WTC11 (cell line): Measurements from ENCODE around the gene RPS18. TPM values are rescaled to one million over a fixed set of nuclear protein-coding genes. Genes with fewer than 3 reads are reported as not detected.

Experiments
- ATAC-seq: fragments of 200-7000 bp; cut with Tn5 transposase; 2 replicates; pipeline ENCODE4 v1.10.0; 2021; ENCODE audit warnings: mild to moderate bottlenecking, moderate library complexity
- CTCF ChIA-PET: fragments of 300-600 bp; sonication (Branson Sonifier 250); formaldehyde crosslinking; loops from one replicate; lab custom pipeline; 2021; ENCODE audit warnings: antibody characterized with exemption; lab: Charles Lee
- POLR2A ChIA-PET: fragments of 350-600 bp; sonication (Branson Sonifier 250); formaldehyde crosslinking; loops from one replicate; lab custom pipeline; 2021; ENCODE audit warnings: antibody characterized with exemption; lab: Charles Lee
- DNase-seq: peaks from one replicate; pipeline ENCODE4 v3.0.0; 2021; ENCODE audit warnings: low spot score
- H3K27ac Mint-ChIP-seq: 2 replicates; pipeline ENCODE4 v1.8.0; 2021; ENCODE audit warnings: mixed read lengths
- H3K27me3 Mint-ChIP-seq: 2 replicates; pipeline ENCODE4 v1.8.0; 2021; ENCODE audit warnings: low read depth, mild to moderate bottlenecking, moderate library complexity, mixed read lengths
- H3K36me3 Mint-ChIP-seq: 2 replicates; pipeline ENCODE4 v1.8.0; 2021; ENCODE audit warnings: mixed read lengths
- H3K4me1 Mint-ChIP-seq: 2 replicates; pipeline ENCODE4 v1.8.0; 2022; ENCODE audit warnings: mixed read lengths
- H3K4me3 Mint-ChIP-seq: 2 replicates; pipeline ENCODE4 v1.8.0; 2021; ENCODE audit warnings: mild to moderate bottlenecking, moderate library complexity, mixed read lengths
- H3K9me3 Mint-ChIP-seq: 2 replicates; pipeline ENCODE4 v1.8.0; 2021; ENCODE audit warnings: mixed read lengths
- CREM ChIP-seq: sonication (generic); formaldehyde crosslinking; IDR thresholded peaks from 2 replicates; pipeline ENCODE4 v1.8.1; 2022; ENCODE audit warnings: mild to moderate bottlenecking, missing genetic modification reagents, moderate library complexity
- FOXJ3 ChIP-seq: sonication (generic); formaldehyde crosslinking; IDR thresholded peaks from 2 replicates; pipeline ENCODE4 v1.9.0; 2021; ENCODE audit warnings: missing genetic modification reagents, mild to moderate bottlenecking, borderline replicate concordance
- FOXP1 ChIP-seq: sonication (generic); formaldehyde crosslinking; IDR thresholded peaks from 2 replicates; pipeline ENCODE4 v1.8.0; 2022; ENCODE audit warnings: missing genetic modification reagents, mild to moderate bottlenecking, moderate library complexity, borderline replicate concordance
- GRHL2 ChIP-seq: fragments of 250-450 bp; sonication (Bioruptor Pico); IDR thresholded peaks from 2 replicates; pipeline ENCODE4 v1.8.0; 2022; ENCODE audit warnings: mild to moderate bottlenecking, moderate library complexity; ENCODE audit not compliant: insufficient replicate concordance, severe bottlenecking
- HMGA2 ChIP-seq: fragments of 250-450 bp; sonication (Bioruptor Pico); IDR thresholded peaks from 2 replicates; pipeline ENCODE4 v1.4.0; 2021; ENCODE audit warnings: mild to moderate bottlenecking, moderate library complexity
- JUN ChIP-seq: sonication (generic); formaldehyde crosslinking; IDR thresholded peaks from 2 replicates; pipeline ENCODE4 v1.8.0; 2023; ENCODE audit warnings: mild to moderate bottlenecking, missing genetic modification reagents
- KAT7 ChIP-seq: sonication (generic); formaldehyde crosslinking; IDR thresholded peaks from 2 replicates; pipeline ENCODE4 v1.8.1; 2023; ENCODE audit warnings: missing genetic modification reagents, mild to moderate bottlenecking, borderline replicate concordance
- NFATC4 ChIP-seq: fragments of 250-450 bp; sonication (Bioruptor Pico); IDR thresholded peaks from 2 replicates; pipeline ENCODE4 v1.9.0; 2021; ENCODE audit warnings: mild to moderate bottlenecking
- NFYB ChIP-seq: sonication (generic); formaldehyde crosslinking; conservative IDR thresholded peaks from 2 replicates; pipeline ENCODE4 v1.8.0; 2022; ENCODE audit warnings: low read depth, missing genetic modification reagents
- NR1H2 ChIP-seq: sonication (generic); formaldehyde crosslinking; IDR thresholded peaks from 2 replicates; pipeline ENCODE4 v1.9.0; 2021; ENCODE audit warnings: mild to moderate bottlenecking, moderate library complexity, missing genetic modification reagents
- PRRX2 ChIP-seq: fragments of 250-450 bp; sonication (Bioruptor Pico); IDR thresholded peaks from 2 replicates; pipeline ENCODE4 v1.8.0; 2021; ENCODE audit warnings: mild to moderate bottlenecking
- RORB ChIP-seq: fragments of 250-450 bp; sonication (Bioruptor Pico); IDR thresholded peaks from 2 replicates; pipeline ENCODE4 v1.9.0; 2021; ENCODE audit warnings: mild to moderate bottlenecking
- ZBTB21 ChIP-seq: sonication (generic); formaldehyde crosslinking; IDR thresholded peaks from 2 replicates; pipeline ENCODE4 v1.8.1; 2023; ENCODE audit warnings: mild to moderate bottlenecking, missing genetic modification reagents, borderline replicate concordance
- ZNF232 ChIP-seq: sonication (generic); formaldehyde crosslinking; IDR thresholded peaks from 2 replicates; pipeline ENCODE4 v1.8.0; 2022; ENCODE audit warnings: mild to moderate bottlenecking, missing genetic modification reagents
- total RNA-seq: library from RNA; stranded (reverse); gene quantifications from 3 replicates; pipeline ENCODE4 v1.2.3, GENCODE V29; 2021
- TF ChIP-seq, protein P1 (sequence below): sonication (generic); formaldehyde crosslinking; IDR thresholded peaks from 2 replicates; pipeline ENCODE4 v1.8.0; 2022; ENCODE audit warnings: missing genetic modification reagents
- TF ChIP-seq, protein P2 (sequence below): sonication (generic); formaldehyde crosslinking; IDR thresholded peaks from 2 replicates; pipeline ENCODE4 v1.8.0; 2023; ENCODE audit warnings: mild to moderate bottlenecking, missing genetic modification reagents
- TF ChIP-seq, protein P3 (sequence below): sonication (generic); formaldehyde crosslinking; IDR thresholded peaks from 2 replicates; pipeline ENCODE4 v1.8.1; 2022; ENCODE audit warnings: missing genetic modification reagents, borderline replicate concordance
- TF ChIP-seq, protein P4 (sequence below): sonication (generic); formaldehyde crosslinking; IDR thresholded peaks from 2 replicates; pipeline ENCODE4 v1.8.0; 2022; ENCODE audit warnings: mild to moderate bottlenecking, missing genetic modification reagents
- TF ChIP-seq, protein P5 (sequence below): sonication (generic); formaldehyde crosslinking; IDR thresholded peaks from 2 replicates; pipeline ENCODE4 v1.8.1; 2022; ENCODE audit warnings: mild to moderate bottlenecking, moderate library complexity, missing genetic modification reagents
- TF ChIP-seq, protein P6 (sequence below): sonication (generic); formaldehyde crosslinking; IDR thresholded peaks from 2 replicates; pipeline ENCODE4 v1.8.0; 2022; ENCODE audit warnings: mild to moderate bottlenecking, missing genetic modification reagents
- TF ChIP-seq, protein P7 (sequence below): fragments of 250-450 bp; sonication (Bioruptor Pico); IDR thresholded peaks from 2 replicates; pipeline ENCODE4 v1.9.0; 2021; ENCODE audit warnings: mild to moderate bottlenecking

RPS18 gene
- total RNA-seq, 1 experiment from 2014 or later = 2,857 TPM

DNA sequence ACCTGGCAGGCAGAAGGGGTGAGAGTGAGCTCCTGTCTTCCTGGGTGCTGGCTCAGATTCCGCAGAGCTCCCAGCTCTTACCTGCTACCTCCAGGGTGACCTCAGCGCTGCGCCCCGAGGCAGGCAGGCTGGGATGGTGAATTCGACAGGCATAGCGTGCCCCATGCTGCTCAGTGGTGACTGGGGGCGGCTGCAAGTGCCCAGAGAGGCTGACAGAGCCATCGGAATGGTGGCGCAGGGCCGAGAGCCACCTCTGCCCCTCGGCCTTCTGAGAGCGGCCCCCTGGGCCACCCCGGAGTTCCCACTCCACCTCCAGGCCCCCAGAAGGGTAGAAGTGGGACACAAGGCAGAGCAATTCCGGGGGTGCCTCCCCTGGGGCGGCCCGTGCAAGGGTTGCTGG, 32.3 kb downstream of the RPS18 start (continued):
- TF ChIP-seq, protein P1, sequence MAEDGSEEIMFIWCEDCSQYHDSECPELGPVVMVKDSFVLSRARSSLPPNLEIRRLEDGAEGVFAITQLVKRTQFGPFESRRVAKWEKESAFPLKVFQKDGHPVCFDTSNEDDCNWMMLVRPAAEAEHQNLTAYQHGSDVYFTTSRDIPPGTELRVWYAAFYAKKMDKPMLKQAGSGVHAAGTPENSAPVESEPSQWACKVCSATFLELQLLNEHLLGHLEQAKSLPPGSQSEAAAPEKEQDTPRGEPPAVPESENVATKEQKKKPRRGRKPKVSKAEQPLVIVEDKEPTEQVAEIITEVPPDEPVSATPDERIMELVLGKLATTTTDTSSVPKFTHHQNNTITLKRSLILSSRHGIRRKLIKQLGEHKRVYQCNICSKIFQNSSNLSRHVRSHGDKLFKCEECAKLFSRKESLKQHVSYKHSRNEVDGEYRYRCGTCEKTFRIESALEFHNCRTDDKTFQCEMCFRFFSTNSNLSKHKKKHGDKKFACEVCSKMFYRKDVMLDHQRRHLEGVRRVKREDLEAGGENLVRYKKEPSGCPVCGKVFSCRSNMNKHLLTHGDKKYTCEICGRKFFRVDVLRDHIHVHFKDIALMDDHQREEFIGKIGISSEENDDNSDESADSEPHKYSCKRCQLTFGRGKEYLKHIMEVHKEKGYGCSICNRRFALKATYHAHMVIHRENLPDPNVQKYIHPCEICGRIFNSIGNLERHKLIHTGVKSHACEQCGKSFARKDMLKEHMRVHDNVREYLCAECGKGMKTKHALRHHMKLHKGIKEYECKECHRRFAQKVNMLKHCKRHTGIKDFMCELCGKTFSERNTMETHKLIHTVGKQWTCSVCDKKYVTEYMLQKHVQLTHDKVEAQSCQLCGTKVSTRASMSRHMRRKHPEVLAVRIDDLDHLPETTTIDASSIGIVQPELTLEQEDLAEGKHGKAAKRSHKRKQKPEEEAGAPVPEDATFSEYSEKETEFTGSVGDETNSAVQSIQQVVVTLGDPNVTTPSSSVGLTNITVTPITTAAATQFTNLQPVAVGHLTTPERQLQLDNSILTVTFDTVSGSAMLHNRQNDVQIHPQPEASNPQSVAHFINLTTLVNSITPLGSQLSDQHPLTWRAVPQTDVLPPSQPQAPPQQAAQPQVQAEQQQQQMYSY (CRISPR knock-in tag) = no peak
- no peak for TF ChIP-seq FOXP1 (CRISPR knock-in tag)
- TF ChIP-seq, protein P2, sequence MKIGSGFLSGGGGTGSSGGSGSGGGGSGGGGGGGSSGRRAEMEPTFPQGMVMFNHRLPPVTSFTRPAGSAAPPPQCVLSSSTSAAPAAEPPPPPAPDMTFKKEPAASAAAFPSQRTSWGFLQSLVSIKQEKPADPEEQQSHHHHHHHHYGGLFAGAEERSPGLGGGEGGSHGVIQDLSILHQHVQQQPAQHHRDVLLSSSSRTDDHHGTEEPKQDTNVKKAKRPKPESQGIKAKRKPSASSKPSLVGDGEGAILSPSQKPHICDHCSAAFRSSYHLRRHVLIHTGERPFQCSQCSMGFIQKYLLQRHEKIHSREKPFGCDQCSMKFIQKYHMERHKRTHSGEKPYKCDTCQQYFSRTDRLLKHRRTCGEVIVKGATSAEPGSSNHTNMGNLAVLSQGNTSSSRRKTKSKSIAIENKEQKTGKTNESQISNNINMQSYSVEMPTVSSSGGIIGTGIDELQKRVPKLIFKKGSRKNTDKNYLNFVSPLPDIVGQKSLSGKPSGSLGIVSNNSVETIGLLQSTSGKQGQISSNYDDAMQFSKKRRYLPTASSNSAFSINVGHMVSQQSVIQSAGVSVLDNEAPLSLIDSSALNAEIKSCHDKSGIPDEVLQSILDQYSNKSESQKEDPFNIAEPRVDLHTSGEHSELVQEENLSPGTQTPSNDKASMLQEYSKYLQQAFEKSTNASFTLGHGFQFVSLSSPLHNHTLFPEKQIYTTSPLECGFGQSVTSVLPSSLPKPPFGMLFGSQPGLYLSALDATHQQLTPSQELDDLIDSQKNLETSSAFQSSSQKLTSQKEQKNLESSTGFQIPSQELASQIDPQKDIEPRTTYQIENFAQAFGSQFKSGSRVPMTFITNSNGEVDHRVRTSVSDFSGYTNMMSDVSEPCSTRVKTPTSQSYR (CRISPR knock-in tag) = no peak
- no peak for TF ChIP-seq NR1H2 (CRISPR knock-in tag)

DNA sequence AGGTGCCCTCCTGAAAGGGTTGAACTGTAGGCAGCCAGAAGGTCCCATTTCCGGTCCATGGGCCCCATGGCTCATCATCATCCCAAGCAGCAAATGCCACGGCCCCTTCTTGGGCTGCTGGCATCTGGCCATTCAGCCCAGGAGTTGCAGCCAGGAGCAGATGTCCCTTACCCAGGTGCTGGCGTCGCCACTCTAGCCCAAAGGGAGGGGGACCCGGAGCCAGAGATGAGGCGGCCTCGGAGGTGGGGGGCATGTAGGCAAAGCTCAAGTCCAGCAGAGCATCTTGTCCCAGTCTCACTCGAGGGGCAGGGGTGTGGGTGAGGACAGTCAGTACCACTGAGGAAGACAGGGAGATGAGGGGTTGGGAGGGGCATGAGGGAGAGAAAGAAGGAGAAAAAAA, 33.2 kb downstream of the RPS18 start:
- Mint-ChIP-seq H3K4me1 (peaks cover 8% of the 10 kb centered on the region), H3K4me3 (no peak overlapping the region), H3K27ac (no peak overlapping the region), H3K9me3 (no peaks in the 10 kb centered on the region), H3K36me3 (peaks cover 6% of the 10 kb centered on the region; the same call in 1 of the 2 replicates), H3K27me3 (no peaks in the 10 kb centered on the region)
- CTCF ChIA-PET = interaction anchor here (0.8 kb wide), 1 partner anchor 327 kb away, joined by 3 read pairs; no protein-coding TSS in a partner anchor
- no peak for DNase-seq
- POLR2A ChIA-PET = no interaction called here
- no peak for ATAC-seq
- no peak for TF ChIP-seq ZBTB21 (CRISPR knock-in tag)
- no peak for TF ChIP-seq JUN (CRISPR knock-in tag)
- no peak for TF ChIP-seq RORB (CRISPR knock-in tag)
- TF ChIP-seq CREM (CRISPR knock-in tag) = no peak
- no peak for TF ChIP-seq NFATC4 (CRISPR knock-in tag)
- TF ChIP-seq FOXJ3 = no peak
- no peak for TF ChIP-seq NFYB (CRISPR knock-in tag)
- TF ChIP-seq ZNF232 = no peak
- no peak for TF ChIP-seq HMGA2 (CRISPR knock-in tag)
- TF ChIP-seq, protein P3, sequence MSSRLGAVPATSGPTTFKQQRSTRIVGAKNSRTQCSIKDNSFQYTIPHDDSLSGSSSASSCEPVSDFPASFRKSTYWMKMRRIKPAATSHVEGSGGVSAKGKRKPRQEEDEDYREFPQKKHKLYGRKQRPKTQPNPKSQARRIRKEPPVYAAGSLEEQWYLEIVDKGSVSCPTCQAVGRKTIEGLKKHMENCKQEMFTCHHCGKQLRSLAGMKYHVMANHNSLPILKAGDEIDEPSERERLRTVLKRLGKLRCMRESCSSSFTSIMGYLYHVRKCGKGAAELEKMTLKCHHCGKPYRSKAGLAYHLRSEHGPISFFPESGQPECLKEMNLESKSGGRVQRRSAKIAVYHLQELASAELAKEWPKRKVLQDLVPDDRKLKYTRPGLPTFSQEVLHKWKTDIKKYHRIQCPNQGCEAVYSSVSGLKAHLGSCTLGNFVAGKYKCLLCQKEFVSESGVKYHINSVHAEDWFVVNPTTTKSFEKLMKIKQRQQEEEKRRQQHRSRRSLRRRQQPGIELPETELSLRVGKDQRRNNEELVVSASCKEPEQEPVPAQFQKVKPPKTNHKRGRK (CRISPR knock-in tag) = no peak
- TF ChIP-seq, protein P4, sequence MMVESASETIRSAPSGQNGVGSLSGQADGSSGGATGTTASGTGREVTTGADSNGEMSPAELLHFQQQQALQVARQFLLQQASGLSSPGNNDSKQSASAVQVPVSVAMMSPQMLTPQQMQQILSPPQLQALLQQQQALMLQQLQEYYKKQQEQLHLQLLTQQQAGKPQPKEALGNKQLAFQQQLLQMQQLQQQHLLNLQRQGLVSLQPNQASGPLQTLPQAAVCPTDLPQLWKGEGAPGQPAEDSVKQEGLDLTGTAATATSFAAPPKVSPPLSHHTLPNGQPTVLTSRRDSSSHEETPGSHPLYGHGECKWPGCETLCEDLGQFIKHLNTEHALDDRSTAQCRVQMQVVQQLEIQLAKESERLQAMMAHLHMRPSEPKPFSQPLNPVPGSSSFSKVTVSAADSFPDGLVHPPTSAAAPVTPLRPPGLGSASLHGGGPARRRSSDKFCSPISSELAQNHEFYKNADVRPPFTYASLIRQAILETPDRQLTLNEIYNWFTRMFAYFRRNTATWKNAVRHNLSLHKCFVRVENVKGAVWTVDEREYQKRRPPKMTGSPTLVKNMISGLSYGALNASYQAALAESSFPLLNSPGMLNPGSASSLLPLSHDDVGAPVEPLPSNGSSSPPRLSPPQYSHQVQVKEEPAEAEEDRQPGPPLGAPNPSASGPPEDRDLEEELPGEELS (CRISPR knock-in tag) = no peak
- TF ChIP-seq KAT7 (CRISPR knock-in tag) = no peak
- TF ChIP-seq GRHL2 = no peak
- no peak for TF ChIP-seq PRRX2
- TF ChIP-seq, protein P5, sequence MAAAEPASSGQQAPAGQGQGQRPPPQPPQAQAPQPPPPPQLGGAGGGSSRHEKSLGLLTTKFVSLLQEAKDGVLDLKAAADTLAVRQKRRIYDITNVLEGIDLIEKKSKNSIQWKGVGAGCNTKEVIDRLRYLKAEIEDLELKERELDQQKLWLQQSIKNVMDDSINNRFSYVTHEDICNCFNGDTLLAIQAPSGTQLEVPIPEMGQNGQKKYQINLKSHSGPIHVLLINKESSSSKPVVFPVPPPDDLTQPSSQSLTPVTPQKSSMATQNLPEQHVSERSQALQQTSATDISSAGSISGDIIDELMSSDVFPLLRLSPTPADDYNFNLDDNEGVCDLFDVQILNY = no peak
- TF ChIP-seq, protein P6, sequence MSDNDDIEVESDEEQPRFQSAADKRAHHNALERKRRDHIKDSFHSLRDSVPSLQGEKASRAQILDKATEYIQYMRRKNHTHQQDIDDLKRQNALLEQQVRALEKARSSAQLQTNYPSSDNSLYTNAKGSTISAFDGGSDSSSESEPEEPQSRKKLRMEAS (CRISPR knock-in tag) = no peak
- TF ChIP-seq, protein P7, sequence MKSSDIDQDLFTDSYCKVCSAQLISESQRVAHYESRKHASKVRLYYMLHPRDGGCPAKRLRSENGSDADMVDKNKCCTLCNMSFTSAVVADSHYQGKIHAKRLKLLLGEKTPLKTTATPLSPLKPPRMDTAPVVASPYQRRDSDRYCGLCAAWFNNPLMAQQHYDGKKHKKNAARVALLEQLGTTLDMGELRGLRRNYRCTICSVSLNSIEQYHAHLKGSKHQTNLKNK (CRISPR knock-in tag) = no peak
